NCI-H146 treated with DMSO at 0.1 percent for 48 hours (cell line): Measurements from ENCODE around the gene NLRP6.

Experiments
- DNase-seq: peaks from one replicate; lab custom pipeline; 2025; ENCODE audit not compliant: unreplicated experiment; lab: John Stamatoyannopoulos, UW

Gene NLRP6

DNA sequence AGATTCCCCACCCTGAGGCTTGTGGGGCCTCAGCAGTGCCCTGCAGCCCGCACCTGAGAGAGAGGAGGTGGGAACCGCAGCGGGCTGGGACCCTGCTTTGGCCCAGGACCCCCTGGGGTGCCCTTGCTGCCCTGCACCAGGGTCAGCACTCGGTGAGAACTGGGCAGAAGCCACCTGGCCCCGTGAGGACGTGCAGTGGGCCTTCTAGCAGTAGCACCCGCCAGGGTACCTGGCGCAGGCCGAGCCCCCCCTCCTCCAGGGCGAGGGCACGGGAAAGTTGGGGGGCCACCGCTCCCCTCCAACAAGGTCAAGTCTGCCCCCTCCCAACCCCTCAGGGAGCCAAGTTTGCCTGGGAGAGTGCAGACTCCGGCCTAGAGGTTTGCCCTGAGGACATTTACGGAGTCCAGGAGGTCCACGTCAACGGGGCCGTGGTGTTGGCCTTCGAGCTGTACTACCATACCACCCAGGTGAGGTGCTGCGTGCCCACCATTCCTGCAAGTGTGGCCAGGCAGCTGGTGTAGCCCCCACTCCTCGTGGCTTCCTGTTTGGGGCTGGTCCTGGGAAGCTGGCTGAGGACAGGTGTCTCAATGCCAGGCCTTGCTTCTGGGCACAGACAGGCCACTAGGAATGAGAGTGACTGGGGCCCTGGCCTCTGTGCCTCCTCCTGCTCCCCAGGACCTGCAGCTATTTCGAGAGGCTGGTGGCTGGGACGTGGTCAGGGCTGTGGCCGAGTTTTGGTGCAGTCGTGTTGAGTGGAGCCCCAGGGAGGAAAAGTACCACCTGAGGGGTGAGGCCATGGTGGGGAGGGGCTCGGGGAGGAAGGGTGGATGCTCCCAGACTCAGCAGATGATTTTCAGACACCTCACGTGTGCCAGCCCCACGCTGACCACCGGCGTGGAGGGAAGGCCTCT is 14.3 kb downstream of the NLRP6 start:
- DNase-seq: no peak

DNA sequence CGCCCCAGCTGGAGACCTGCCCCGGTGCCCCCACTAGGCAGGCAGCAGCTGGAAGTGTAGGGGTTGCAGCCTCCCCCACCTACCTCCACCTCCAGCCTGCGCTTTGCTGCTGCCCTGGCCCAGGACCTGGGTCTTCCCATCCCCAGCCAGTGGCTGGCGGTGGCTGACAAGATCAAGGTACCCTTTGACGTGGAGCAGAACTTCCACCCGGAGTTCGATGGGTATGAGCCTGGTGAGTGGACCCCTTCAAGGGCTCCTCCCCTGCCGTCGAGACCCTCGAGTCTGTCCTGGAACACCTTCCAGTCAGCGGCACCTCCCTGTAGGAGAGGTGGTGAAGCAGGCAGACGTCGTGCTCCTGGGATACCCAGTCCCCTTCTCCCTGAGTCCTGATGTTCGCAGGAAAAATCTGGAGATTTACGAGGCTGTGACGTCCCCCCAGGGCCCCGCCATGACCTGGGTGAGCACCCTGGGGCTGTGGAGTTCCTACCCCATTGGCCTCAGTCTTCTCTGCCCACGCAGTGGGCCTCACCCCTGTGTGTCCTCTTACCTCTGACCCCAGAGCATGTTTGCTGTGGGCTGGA is 15.2 kb downstream of the NLRP6 start:
- DNase-seq: no peak

DNA sequence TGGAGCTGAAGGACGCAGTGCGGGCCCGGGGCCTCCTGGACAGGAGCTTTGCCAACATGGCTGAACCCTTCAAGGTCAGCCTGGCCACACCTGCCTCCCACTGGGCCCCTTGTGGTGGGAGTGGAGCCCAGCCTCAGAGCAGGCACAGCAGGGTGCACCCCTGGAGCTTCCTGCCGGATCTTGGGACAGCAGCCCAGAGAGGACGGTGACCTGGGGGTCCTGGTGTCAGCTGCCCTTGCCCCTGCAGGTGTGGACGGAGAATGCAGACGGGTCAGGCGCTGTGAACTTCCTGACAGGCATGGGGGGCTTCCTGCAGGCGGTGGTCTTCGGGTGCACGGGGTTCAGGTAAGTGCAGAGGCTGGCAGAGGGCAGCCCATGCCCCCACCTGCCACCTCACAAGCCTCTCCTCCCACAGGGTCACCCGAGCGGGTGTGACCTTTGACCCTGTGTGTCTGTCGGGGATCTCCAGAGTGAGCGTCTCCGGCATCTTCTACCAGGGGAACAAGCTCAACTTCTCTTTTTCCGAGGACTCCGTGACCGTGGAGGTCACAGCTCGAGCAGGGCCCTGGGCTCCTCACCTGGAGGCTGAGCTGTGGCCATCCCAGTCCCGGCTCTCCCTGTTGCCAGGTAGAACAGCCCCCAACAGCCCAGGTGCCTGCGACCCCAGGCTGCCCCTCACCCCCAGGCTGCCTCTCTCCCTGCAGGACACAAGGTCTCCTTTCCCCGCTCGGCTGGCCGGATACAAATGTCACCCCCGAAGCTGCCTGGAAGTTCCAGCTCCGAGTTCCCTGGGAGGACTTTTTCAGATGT is 15.8 kb downstream of the NLRP6 start:
- no peak for DNase-seq

DNA sequence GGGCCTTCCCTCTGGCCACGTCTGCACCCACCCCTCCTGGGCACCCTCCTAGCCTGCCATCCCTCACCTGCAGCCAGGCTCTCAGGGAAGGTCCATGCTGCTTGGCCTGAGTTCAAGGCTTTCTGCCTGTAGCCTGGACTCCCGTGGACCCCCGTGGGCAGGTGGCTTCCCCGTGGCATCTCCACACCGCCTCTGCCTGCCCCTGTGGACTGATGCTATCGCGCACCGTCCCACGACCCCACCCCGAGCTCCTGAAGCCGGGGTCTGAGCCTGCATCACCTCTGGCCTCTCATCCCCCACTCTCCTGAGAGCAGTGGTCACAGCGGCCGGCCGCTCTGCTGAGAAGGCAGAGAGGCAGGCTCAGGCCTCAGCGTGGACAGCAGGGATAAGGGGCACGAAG is 16.6 kb downstream of the NLRP6 start:
- no peak for DNase-seq

DNA sequence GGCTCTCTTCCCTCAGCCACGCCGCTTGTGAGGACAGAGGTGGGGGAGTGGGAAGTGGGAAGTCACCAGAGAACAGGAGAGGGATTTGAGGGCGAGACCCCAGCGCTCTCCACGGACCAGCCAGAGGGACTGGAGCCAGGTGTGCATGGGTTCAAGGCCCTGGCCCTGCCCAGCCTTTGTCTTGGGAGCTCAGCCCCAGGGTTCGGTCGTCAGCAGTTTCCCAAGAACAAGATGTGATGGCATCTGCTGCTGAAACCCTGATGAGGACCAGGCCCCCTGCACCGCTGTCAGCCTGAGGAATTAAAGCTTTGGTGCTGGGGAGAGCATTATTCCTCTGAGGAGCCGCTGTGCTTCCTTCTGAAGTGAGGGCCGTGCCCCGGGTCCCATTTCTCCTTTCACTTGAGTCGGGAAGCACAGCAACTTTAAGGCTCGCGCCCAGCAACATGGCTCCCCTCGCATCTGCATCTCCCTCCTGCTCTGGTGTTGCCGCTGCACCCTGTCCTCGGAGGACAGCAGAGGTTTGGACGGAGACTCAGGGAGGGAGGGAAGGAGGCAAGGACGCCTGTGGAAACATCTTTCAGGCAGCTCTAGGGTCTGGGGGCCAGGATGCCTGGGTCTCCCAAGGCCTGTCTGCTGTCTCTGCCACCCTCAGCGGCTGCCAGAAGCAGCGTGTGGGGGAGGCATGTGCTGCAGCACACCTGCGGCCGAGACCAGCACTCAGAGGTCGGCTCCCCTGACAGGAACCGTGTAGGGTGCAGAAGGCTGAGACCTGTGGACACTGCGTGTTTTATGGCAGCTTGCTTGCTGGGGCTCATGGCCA is 17.4 kb downstream of the NLRP6 start:
- DNase-seq: no peak

DNA sequence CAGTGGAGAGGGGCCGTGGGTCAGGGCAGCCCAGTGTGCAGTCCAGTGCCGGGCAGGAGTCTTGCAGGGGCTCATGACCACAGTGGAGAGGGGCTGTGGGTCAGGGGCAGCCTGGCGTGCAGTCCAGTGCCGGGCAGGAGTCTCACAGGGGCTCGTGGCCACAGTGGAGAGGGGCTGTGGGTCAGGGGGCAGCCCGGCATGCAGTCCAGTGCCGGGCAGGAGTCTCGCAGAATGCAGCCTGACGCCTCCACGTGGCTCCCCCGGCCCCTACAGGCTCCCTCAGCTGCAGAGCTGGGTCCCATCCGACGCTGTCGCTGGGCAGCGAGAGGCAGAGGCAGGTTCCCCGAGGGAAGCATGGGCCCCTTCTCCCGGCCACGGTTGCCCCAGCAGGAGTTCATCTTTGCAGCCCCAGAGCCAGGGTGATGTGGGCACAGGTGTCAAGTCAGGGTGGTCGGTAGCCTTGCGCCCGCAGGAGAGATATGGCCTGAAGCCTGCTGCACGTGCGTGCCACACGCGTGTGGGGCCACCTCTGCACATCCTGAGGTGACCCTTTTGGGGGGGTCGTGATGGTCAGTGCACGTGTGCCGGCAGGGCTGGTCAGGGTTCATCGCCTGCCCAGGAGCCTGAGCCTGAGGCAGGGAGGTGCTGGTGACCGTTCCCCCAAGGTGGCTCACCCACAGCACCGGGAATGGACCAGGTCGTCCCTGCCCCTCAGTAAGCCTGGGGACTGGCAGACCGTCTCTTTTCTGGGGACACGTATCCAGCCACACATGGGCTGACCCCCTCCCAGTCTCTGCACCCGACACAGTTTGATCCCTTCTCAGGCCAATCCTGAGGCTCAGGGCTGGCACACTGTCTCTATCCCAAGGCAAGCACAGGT is 18.2 kb downstream of the NLRP6 start:
- no peak for DNase-seq

DNA sequence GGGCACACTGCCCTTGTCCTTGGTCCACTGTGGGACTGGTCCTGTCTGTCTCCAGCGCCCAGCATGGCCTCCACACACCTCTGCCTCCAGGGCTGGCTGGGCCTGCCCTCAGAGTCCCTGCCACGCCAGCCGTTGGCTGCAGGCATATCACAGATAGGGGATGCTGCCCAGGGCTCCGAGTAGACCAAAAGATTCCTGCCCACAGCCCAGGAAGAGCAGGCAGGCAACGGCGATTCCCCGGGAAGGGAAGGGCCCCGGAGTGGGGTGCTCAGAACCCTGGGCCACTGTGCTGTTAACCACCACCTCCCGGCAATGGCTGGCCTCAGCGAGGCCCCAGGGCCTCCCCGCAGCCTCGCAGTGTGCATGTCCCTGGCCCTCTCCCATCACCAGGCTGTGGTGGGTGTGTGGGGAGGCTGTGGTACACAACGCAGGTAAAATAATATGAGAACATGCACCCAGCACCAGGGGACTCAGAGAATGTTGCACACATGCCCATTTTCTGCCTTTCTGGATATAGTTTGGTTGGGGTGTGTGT is 18.9 kb downstream of the NLRP6 start:
- no peak for DNase-seq

DNA sequence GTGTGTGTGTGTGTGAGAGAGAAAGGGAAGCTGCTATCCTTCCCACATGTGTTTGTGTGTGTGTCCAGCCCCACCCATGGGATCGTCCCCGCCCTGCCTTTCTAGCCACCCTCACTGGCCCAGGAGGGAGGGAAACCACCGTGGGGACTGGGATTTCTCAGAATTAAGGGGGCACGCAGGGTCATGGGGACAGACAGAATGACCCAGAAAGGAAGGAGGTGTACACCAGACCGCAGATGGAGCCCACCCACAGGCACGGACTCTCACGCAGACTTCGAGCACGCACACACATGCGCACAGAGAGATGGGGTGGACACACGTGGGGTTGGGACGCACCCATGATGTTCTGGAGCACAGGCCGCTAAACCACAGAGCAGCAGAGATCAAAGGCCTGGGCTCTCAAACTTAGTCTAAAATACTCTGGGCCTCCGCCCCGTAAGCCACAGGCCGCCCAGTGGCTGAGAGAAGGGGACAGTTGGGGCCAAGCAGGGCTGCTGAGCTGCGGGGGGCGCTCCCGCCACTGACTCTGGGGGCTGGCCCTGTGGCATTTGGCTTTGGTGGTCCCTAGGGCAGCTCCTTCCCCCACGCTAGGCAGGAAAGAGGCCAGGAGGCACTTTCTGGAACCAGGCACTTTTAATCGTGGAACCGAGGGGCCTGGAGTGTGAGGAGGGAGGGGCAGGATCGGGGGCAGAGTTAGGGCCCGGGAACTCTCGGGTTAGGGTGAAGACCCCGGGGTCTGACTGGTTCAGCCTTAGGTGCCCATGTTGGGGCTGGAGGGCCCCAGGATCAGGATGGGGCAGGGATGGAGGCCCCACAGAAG is 19.6 kb downstream of the NLRP6 start:
- no peak for DNase-seq

DNA sequence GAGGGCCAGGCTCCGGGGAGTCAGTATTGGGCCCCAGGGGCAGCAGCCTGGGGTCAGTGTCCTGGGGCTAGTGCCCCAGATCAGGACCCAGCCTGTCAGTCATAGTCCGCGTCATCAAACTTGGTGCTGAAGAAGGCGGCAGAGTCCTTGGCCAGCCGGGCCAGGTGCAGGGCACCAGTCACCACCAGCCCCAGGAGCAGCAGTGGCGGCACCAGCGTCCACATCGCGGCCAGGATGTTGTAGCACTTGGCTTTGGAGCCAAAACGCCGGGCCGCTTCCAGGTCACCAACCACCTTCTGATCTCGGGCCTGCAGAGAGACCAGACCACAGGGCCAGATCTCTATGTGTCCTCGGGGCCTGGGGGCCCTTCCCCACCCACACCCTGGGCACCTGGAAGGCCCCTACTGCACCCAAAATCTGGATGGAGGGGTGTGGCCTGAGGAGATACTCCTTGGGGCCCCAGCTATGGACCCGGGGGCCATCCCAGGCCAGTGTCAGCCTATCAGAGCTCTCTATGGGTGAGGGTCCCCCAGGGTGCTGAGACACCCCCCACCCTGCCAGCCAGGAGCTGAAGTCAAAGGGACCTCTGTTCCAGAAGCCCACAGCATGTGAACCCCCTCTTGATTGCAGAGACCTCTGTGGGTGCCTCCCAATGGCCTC is 20.3 kb downstream of the NLRP6 start:
- no peak for DNase-seq

DNA sequence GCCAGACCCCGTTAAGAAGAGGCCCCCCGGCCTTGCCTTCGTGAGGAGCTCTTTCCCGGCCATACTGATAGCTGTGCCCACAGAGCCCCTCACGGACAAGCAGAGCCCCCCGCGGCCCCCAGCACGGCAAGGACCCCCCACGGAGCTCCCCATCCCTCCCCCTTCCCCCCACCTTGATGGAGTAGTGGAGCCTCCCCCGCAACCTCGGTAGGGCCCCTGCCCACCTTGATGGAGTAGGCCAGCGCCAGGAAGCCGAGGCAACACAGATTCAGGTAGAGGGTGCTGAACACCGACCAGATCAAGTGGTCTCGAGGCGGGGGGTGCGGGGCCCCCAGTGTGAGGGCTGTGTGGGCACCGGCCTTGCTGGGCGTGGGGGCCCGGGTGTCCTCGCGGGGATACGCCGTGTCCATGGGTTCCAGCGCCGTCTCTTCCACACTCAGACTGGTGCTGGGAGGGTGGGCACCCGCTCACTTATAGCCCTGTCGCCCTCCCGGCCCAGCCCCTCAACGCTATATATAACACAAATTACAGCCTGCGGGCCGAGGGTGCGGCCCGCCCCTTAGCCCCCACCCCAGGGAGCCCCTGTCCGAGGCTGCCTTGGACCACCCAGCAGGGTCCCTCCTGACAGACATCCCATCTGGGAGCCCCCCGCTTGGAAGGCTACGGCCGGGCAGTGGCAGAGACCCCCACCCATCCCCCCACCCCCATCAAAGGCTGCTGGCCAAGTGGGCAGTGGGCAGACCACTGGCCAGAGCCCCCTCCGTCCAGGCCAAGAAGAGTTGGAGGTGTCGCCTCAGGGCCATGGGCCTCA is 21.1 kb downstream of the NLRP6 start, which contains the start of gene IFITM5:
Gene IFITM5, minus strand, starts transcription at position 446 of the 811 bp plus-strand sequence. Its CDS starts 36 bp downstream, at position 410.
- no peak for DNase-seq

DNA sequence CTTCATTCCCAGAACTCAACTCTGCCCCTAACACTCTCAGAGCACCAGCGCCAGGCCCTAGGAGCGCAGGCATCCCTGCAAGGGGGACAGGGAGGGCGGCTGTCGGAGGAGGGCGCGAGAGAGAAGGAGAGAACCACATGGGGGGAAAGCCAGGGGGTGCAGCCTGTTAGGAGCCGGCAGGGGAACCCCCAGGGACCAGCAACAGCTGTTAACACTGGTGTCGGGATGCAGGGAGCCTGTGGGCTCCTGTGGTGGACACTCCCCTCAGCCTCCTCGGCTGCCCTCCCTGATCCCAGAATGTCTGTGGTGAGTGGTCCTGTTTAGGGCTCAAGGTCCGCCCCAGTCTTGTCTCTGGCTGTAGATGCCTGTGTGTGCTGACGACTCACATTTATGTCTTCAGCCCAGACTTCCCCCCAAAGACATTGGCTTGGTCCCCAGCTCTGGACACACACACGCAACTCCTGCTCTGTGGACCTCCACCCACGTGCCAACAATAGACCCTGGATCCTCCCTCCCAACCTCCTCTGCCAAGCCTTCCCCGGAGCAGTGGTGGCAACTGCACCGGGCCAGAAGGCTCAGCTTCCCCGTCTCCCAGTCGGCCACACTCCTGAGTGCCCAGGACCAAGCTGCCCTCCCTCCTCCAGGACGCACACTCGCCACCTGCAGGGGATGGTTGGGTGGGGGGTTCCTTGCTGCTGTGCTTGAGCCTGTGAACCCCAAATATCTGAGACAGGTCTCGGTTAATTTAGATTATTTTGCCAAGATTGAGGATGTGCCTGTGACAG is 21.9 kb downstream of the NLRP6 start:
- DNase-seq: no peak

DNA sequence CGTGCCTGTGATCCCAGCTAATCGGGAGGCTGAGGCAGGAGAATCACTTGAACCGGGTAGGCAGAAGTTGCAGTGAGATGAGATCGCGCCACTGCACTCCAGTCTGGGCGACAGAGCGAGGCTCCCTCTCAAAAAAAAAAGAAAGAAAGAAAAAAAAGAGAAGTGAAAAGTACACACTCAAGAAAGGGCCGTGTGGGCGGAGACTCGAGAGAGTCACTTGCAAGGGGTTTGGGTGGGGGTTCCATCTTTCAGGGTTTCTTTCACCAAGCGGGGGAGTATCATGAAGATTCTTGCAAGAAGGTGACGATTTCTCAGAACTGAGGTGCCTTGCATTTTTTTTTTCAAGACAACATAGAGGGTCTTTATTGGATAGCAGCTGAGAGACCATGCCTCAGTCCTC is 25.2 kb downstream of the NLRP6 start:
- DNase-seq: no peak

DNA sequence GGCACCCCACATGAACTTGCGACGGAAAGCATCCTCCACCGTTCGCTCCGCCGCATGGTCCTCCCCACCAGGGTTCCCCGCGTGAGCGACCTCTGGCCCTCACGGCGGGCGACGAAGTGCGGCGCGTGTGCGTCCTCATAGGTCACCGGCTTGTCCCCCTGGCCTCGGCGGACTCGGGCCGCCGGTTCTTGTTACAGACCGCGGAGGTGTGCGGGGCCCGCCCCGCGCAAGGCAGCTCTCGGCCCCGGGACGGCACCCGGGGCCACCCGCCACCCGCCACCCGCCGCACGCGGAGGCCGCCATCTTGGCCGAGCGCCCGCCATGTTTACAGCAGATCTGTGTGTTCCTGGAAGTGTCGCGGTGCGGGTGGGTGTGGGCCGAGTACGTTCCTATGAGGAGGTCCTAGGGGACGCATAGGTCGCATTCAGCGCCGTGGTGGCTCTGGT is 25.9 kb downstream of the NLRP6 start:
- DNase-seq: no peak

DNA sequence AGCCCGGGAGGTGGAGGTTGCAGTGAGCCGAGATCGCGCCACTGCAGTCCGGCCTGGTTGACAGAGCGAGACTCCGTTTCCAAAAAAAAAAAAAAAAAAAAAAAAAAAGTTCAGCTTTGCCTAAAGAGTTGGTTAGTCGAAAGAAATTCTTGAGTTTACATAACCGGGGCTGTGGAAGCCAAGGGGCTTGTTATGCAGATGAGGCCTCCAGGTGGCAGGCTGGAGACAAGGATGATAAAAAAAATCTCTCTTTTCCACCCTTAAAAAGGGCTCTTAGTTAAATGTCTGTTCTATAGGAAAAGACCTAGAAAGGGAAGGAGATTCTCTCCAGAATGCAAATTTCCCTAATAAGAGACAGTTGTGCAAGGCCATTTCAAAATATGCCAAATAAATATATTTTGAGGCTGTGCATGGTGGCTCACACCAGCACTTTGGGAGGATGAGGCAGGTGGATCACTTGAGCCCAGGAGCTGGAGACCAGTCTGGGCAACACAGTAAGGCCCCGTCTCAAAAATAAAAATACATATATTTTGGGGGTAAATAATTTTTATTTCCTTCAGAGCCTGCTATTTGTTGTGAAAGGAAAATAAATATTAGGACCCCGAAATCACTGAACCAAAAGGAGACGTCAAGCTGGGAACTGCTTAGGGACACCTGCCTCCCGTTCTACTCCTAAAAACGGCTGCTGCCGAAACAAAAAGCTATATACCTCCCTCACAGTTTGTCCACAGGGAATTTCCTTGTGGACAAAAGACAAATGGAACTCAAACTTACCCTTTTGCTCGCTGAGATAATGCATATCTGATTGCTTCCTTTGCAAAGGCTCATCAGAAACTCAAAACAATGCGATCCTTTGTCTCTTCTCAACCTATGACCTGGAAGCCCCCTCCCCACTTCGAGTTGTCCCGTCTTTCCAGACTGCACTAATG is 27.0 kb downstream of the NLRP6 start:
- DNase-seq: peak; percentile 45

DNA sequence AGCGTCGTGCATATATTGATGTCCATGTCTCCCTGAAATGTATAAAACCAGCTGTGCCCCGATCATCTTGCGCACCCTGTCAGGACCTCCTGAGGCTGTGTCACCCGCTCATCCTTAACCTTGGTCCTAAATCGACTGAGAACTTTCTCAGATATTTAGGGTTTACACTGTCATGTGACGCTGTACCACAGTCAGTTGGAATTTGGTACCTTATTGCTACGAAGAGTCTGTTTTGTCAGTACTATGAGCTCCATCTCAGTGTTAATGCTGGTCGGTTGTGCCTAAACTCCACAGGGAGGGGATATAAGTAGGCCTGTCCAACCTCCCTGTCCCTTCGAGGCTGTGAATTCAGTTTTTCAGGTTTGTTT is 27.6 kb downstream of the NLRP6 start:
- no peak for DNase-seq
